HL-60 (cell line): ENCODE measurements around the gene ZNF865.

ENCODE experiments used
- DNase-seq, 2 experiments: peaks; one replicate each; pipeline ENCODE4 v3.0.0-alpha.2; 2010 to 2020; ENCODE audit warnings: low read depth in 1 of 2, low spot score in 1 of 2
- H3K27ac ChIP-seq: fragments of 250-450 bp; sonication (Bioruptor Pico); replicated peaks from 2 replicates; pipeline ENCODE4 v1.5.1; 2020; ENCODE audit warnings: mild to moderate bottlenecking, moderate library complexity
- H3K27me3 ChIP-seq: fragments of 250-450 bp; sonication (Bioruptor Pico); 2 replicates; pipeline ENCODE4 v1.5.1; 2021; ENCODE audit warnings: mild to moderate bottlenecking, moderate library complexity; ENCODE audit not compliant: insufficient read depth, poor library complexity, severe bottlenecking
- H3K4me3 ChIP-seq: replicated peaks from 2 replicates; pipeline ENCODE4 v1.5.1; 2011; ENCODE audit warnings: mild to moderate bottlenecking, control low read depth, low read length; ENCODE audit not compliant: insufficient read depth
- CTCF ChIP-seq: IDR thresholded peaks from one replicate; pipeline ENCODE4 v1.5.1; 2011; ENCODE audit warnings: low read length, control low read depth, inconsistent platforms; ENCODE audit not compliant: insufficient read depth
- GABPA ChIP-seq: IDR thresholded peaks from 2 replicates; pipeline ENCODE4 v1.6.1; 2012; ENCODE audit warnings: low read depth
- POLR2AphosphoS5 ChIP-seq: IDR thresholded peaks from 2 replicates; pipeline ENCODE4 v1.6.1; 2012; ENCODE audit warnings: low read depth
- REST ChIP-seq: IDR thresholded peaks from 2 replicates; pipeline ENCODE4 v1.6.1; 2012; ENCODE audit warnings: low read depth; ENCODE audit not compliant: insufficient replicate concordance
- SPI1 ChIP-seq: IDR thresholded peaks from 2 replicates; pipeline ENCODE4 v1.6.1; 2012; ENCODE audit warnings: low read depth, mild to moderate bottlenecking, borderline replicate concordance

The ZNF865 gene

GRCh38 chr19:55603115-55603514, 2.3 kb upstream of the ZNF865 start:
- Histone ChIP-seq H3K4me3 (no peak overlapping the region), H3K27ac (no peak overlapping the region), H3K27me3 (no peaks in the 10 kb centered on the region)
- DNase-seq: no peak
- TF ChIP-seq CTCF: no peak

- Histone ChIP-seq H3K27me3 (no peaks in the 10 kb centered on the region), H3K27ac (peak overlapping the region; percentile 87), H3K4me3 (no peak overlapping the region)
- TF ChIP-seq POLR2AphosphoS5 (no peak), CTCF (no peak), GABPA (no peak), SPI1 (no peak), REST (no peak)
- DNase-seq: no peak
Observed at GRCh38 chr19:55603581-55604292, 1.7 kb upstream of the ZNF865 start.

- Histone ChIP-seq H3K27me3 (no peaks in the 10 kb centered on the region), H3K4me3 (peak overlapping the region; percentile 88), H3K27ac (peak overlapping the region; percentile 87)
- TF ChIP-seq GABPA: peak; percentile 83
- TF ChIP-seq SPI1: peak; percentile 57; the same call in 1 of the 2 replicates
- TF ChIP-seq REST: no peak
- TF ChIP-seq CTCF: no peak
- 0 out of 2 replicates have a peak, but pooled peaks have one; percentile 48 for TF ChIP-seq POLR2AphosphoS5
- peak; percentile 90 to 97 for DNase-seq
Observed at GRCh38 chr19:55605207-55605636, 225 bp upstream of the ZNF865 start.

GRCh38 chr19:55606471-55606787, 982 bp downstream of the ZNF865 start:
- DNase-seq: no peak
- peak overlapping the region; percentile 87 for H3K27ac ChIP-seq
- H3K4me3 ChIP-seq: peak overlapping the region; percentile 88
- no peaks in the 10 kb centered on the region for H3K27me3 ChIP-seq
- no peak for TF ChIP-seq GABPA
- TF ChIP-seq REST: no peak
